ENCODE data around the gene FAM181B.

FAM181B gene

GRCh38 chr11:82730286-82730685 is 3.4 kb downstream of the FAM181B start:
- no CpG with 5 or more reads among the region's 4 CpGs for WGBS, 2 donors (ENCODE audit: extremely low coverage in 2 of 2, insufficient read length in 2 of 2, insufficient replicate concordance in 1 of 2)
- H3K27ac ChIP-seq (replicated peaks; ENCODE audit: low read length), result no peak overlapping the region
- DNase-seq (ENCODE audit: low spot score), result no peak
- H4K91ac ChIP-seq (ENCODE audit: low read depth, low read length, poor library complexity), result no peak overlapping the region
- H3K79me1 ChIP-seq (ENCODE audit: low read depth, low read length), result no peaks in the 10 kb centered on the region
- H3K4me2 ChIP-seq (ENCODE audit: insufficient read depth, low read length, poor library complexity, severe bottlenecking), result no peak overlapping the region
- H3K18ac ChIP-seq (ENCODE audit: low read length), result no peak overlapping the region
- no peaks in the 10 kb centered on the region for H3K9me3 ChIP-seq (replicated peaks in 1 of 2; ENCODE audit: control insufficient read depth in 2 of 2, insufficient read depth in 1 of 2, low read depth in 1 of 2, low read length in 2 of 2)
- H3K27me3 ChIP-seq (ENCODE audit: control insufficient read depth in 3 of 3, insufficient read depth in 3 of 3, low read depth in 1 of 3, low read length in 3 of 3), result peaks cover 21 to 63% (median 61%) of the 10 kb centered on the region in 3 experiments
- no peak overlapping the region for H2BK5ac ChIP-seq (ENCODE audit: low read length)
- no peak overlapping the region for H3K4ac ChIP-seq (ENCODE audit: low read length)
- H3K4me3 ChIP-seq (ENCODE audit: low read length in 2 of 2), result no peak overlapping the region
- no peak overlapping the region for H2AFZ ChIP-seq (ENCODE audit: low read length)
- no peak overlapping the region for H4K8ac ChIP-seq (ENCODE audit: low read depth, low read length)
- no peak overlapping the region for H2BK15ac ChIP-seq (ENCODE audit: low read length)
- no peak overlapping the region for H2BK120ac ChIP-seq (ENCODE audit: low read depth, low read length)
- no peak overlapping the region for H2BK12ac ChIP-seq (ENCODE audit: low read length)
- H2AK5ac ChIP-seq (ENCODE audit: low read depth, low read length), result no peak overlapping the region
- H3K4me1 ChIP-seq (ENCODE audit: control insufficient read depth in 2 of 2, insufficient read depth in 1 of 2, low read depth in 1 of 2, low read length in 2 of 2), result peaks cover 0 to 6% of the 10 kb centered on the region in 2 donors
- H3K9ac ChIP-seq (ENCODE audit: low read depth, low read length, poor library complexity), result no peak overlapping the region
- no peak overlapping the region for H3K23ac ChIP-seq (ENCODE audit: low read depth, low read length, poor library complexity)
- no peak overlapping the region for H3K14ac ChIP-seq (ENCODE audit: low read length)
- H3K36me3 ChIP-seq (replicated peaks in 1 of 2; ENCODE audit: control insufficient read depth in 2 of 2, insufficient read depth in 2 of 2, low read length in 2 of 2), result peaks cover 0 to 2% of the 10 kb centered on the region in 2 donors

- H4K8ac ChIP-seq (ENCODE audit: low read depth, low read length), result no peak overlapping the region
- no peak overlapping the region for H2AFZ ChIP-seq (ENCODE audit: low read length)
- H3K36me3 ChIP-seq (replicated peaks in 1 of 2; ENCODE audit: control insufficient read depth in 2 of 2, insufficient read depth in 2 of 2, low read length in 2 of 2), result peaks cover 0 to 2% of the 10 kb centered on the region in 2 donors
- H4K91ac ChIP-seq (ENCODE audit: low read depth, low read length, poor library complexity), result no peak overlapping the region
- H3K27me3 ChIP-seq (ENCODE audit: control insufficient read depth in 3 of 3, insufficient read depth in 3 of 3, low read depth in 1 of 3, low read length in 3 of 3), result peaks cover 0 to 13% (median 12%) of the 10 kb centered on the region in 3 experiments
- H3K79me1 ChIP-seq (ENCODE audit: low read depth, low read length), result no peaks in the 10 kb centered on the region
- H3K23ac ChIP-seq (ENCODE audit: low read depth, low read length, poor library complexity), result no peak overlapping the region
- peaks cover 3% of the 10 kb centered on the region in 2 donors for H3K4me1 ChIP-seq (ENCODE audit: control insufficient read depth in 2 of 2, insufficient read depth in 1 of 2, low read depth in 1 of 2, low read length in 2 of 2)
- no peak overlapping the region for H3K4me3 ChIP-seq (ENCODE audit: low read length in 2 of 2)
- H3K18ac ChIP-seq (ENCODE audit: low read length), result no peak overlapping the region
- no CpG with 5 or more reads among the region's 5 CpGs for WGBS, 2 donors (ENCODE audit: extremely low coverage in 2 of 2, insufficient read length in 2 of 2, insufficient replicate concordance in 1 of 2)
- no peak overlapping the region for H3K27ac ChIP-seq (replicated peaks; ENCODE audit: low read length)
- H2BK12ac ChIP-seq (ENCODE audit: low read length), result no peak overlapping the region
- no peak for DNase-seq (ENCODE audit: low spot score)
- H3K14ac ChIP-seq (ENCODE audit: low read length), result no peak overlapping the region
- H2BK5ac ChIP-seq (ENCODE audit: low read length), result no peak overlapping the region
- H3K9ac ChIP-seq (ENCODE audit: low read depth, low read length, poor library complexity), result no peak overlapping the region
- no peak overlapping the region for H2AK5ac ChIP-seq (ENCODE audit: low read depth, low read length)
- H3K9me3 ChIP-seq (replicated peaks in 1 of 2; ENCODE audit: control insufficient read depth in 2 of 2, insufficient read depth in 1 of 2, low read depth in 1 of 2, low read length in 2 of 2), result no peaks in the 10 kb centered on the region
- H2BK15ac ChIP-seq (ENCODE audit: low read length), result no peak overlapping the region
- H3K4me2 ChIP-seq (ENCODE audit: insufficient read depth, low read length, poor library complexity, severe bottlenecking), result no peak overlapping the region
- no peak overlapping the region for H3K4ac ChIP-seq (ENCODE audit: low read length)
- H2BK120ac ChIP-seq (ENCODE audit: low read depth, low read length), result no peak overlapping the region
Measured at GRCh38 chr11:82724026-82724425, 9.6 kb downstream of the FAM181B start.

GRCh38 chr11:82722231-82722630 is 11.4 kb downstream of the FAM181B start:
- no peak overlapping the region for H2BK120ac ChIP-seq (ENCODE audit: low read depth, low read length)
- H3K27me3 ChIP-seq (ENCODE audit: control insufficient read depth in 3 of 3, insufficient read depth in 3 of 3, low read depth in 1 of 3, low read length in 3 of 3), result peaks cover 0 to 9% (median 6%) of the 10 kb centered on the region in 3 experiments
- H3K14ac ChIP-seq (ENCODE audit: low read length), result no peak overlapping the region
- H4K8ac ChIP-seq (ENCODE audit: low read depth, low read length), result no peak overlapping the region
- no peak overlapping the region for H3K18ac ChIP-seq (ENCODE audit: low read length)
- no peak overlapping the region for H4K91ac ChIP-seq (ENCODE audit: low read depth, low read length, poor library complexity)
- H3K4me2 ChIP-seq (ENCODE audit: insufficient read depth, low read length, poor library complexity, severe bottlenecking), result no peak overlapping the region
- no peak overlapping the region for H2AFZ ChIP-seq (ENCODE audit: low read length)
- no peak overlapping the region for H2BK12ac ChIP-seq (ENCODE audit: low read length)
- peaks cover 3 to 6% of the 10 kb centered on the region in 2 donors for H3K4me1 ChIP-seq (ENCODE audit: control insufficient read depth in 2 of 2, insufficient read depth in 1 of 2, low read depth in 1 of 2, low read length in 2 of 2)
- DNase-seq (ENCODE audit: low spot score), result no peak
- no peak overlapping the region for H2BK5ac ChIP-seq (ENCODE audit: low read length)
- no peak overlapping the region for H3K4me3 ChIP-seq (ENCODE audit: low read length in 2 of 2)
- H3K4ac ChIP-seq (ENCODE audit: low read length), result no peak overlapping the region
- H3K36me3 ChIP-seq (replicated peaks in 1 of 2; ENCODE audit: control insufficient read depth in 2 of 2, insufficient read depth in 2 of 2, low read length in 2 of 2), result no peaks in the 10 kb centered on the region
- H3K27ac ChIP-seq (replicated peaks; ENCODE audit: low read length), result no peak overlapping the region
- H2AK5ac ChIP-seq (ENCODE audit: low read depth, low read length), result no peak overlapping the region
- H3K9ac ChIP-seq (ENCODE audit: low read depth, low read length, poor library complexity), result no peak overlapping the region
- no peak overlapping the region for H2BK15ac ChIP-seq (ENCODE audit: low read length)
- no peak overlapping the region for H3K23ac ChIP-seq (ENCODE audit: low read depth, low read length, poor library complexity)
- H3K79me1 ChIP-seq (ENCODE audit: low read depth, low read length), result no peaks in the 10 kb centered on the region
- H3K9me3 ChIP-seq (replicated peaks in 1 of 2; ENCODE audit: control insufficient read depth in 2 of 2, insufficient read depth in 1 of 2, low read depth in 1 of 2, low read length in 2 of 2), result no peaks in the 10 kb centered on the region

DNA sequence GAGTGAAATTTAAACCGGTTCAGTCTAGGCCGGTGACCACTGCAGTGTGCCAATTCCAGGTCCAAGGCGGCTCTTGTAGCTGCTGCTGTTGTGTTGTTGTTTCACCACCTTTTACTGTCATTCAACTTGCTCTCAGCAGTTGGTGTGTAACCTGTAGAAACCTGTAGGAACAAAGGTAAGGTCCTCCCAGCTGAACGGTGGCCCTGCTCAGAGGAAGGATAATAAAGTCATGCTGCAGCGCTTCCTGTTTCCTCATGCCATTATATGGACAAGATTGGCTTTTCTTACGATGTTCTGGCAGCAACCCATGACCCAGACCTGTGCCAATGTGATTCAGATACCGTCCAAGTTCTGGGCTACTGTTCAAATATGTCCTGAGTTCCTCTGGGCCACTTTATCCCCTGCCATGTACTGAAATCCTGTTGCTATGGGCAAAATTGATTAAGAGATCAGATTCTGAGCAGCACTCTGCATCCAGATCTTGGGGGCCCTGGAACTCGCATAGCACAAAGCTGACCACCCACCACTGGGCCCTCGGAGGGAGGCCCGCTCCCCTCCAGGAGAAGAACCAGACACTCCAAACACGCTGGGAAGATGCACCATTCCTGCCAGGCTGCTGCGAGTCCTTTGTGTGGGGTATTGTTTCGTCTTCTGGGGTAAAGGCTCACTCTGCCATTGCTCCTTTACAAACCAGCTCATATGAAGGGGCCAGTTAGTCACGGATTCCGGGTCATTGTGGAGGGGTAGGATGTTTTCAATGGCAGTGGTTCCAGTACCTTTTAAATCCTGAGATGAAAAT is 13.2 kb downstream of the FAM181B start:
- Histone ChIP-seq H2AK5ac (ENCODE audit: low read depth, low read length) (no peak overlapping the region), H3K27ac (replicated peaks; ENCODE audit: low read length) (no peak overlapping the region), H3K4ac (ENCODE audit: low read length) (no peak overlapping the region), H2BK120ac (ENCODE audit: low read depth, low read length) (no peak overlapping the region), H4K8ac (ENCODE audit: low read depth, low read length) (no peak overlapping the region), H2BK5ac (ENCODE audit: low read length) (no peak overlapping the region), H3K4me1 (ENCODE audit: control insufficient read depth in 2 of 2, insufficient read depth in 1 of 2, low read depth in 1 of 2, low read length in 2 of 2) (peaks cover 3 to 6% of the 10 kb centered on the region in 2 donors), H3K23ac (ENCODE audit: low read depth, low read length, poor library complexity) (no peak overlapping the region), H3K27me3 (ENCODE audit: control insufficient read depth in 3 of 3, insufficient read depth in 3 of 3, low read depth in 1 of 3, low read length in 3 of 3) (peaks cover 0 to 9% (median 6%) of the 10 kb centered on the region in 3 experiments), H3K4me3 (ENCODE audit: low read length in 2 of 2) (no peak overlapping the region), H3K18ac (ENCODE audit: low read length) (no peak overlapping the region), H3K9ac (ENCODE audit: low read depth, low read length, poor library complexity) (no peak overlapping the region), H2BK15ac (ENCODE audit: low read length) (no peak overlapping the region), H2BK12ac (ENCODE audit: low read length) (no peak overlapping the region), H4K91ac (ENCODE audit: low read depth, low read length, poor library complexity) (no peak overlapping the region), H3K36me3 (replicated peaks in 1 of 2; ENCODE audit: control insufficient read depth in 2 of 2, insufficient read depth in 2 of 2, low read length in 2 of 2) (no peaks in the 10 kb centered on the region), H3K79me1 (ENCODE audit: low read depth, low read length) (no peaks in the 10 kb centered on the region), H3K4me2 (ENCODE audit: insufficient read depth, low read length, poor library complexity, severe bottlenecking) (no peak overlapping the region), H2AFZ (ENCODE audit: low read length) (peak overlapping the region; percentile 62), H3K9me3 (replicated peaks in 1 of 2; ENCODE audit: control insufficient read depth in 2 of 2, insufficient read depth in 1 of 2, low read depth in 1 of 2, low read length in 2 of 2) (no peaks in the 10 kb centered on the region), H3K14ac (ENCODE audit: low read length) (no peak overlapping the region)
- no CpG with 5 or more reads among the region's 15 CpGs for WGBS, 2 donors (ENCODE audit: extremely low coverage in 2 of 2, insufficient read length in 2 of 2, insufficient replicate concordance in 1 of 2)
- no peak for DNase-seq (ENCODE audit: low spot score)
